HepG2 (cell line): ENCODE data around the gene SRRT. TPM values are rescaled to one million over a fixed set of nuclear protein-coding genes. Genes with fewer than 3 reads are reported as not detected.

Source experiments
- ATAC-seq: fragments of 200-7000 bp; cut with Tn5 transposase; 3 replicates; pipeline ENCODE4 v1.9.1; 2020; ENCODE audit warnings: mild to moderate bottlenecking, moderate library complexity
- BruUV-seq: library from RNA; stranded (reverse); fragments of 400-500 nt; replicated peaks from 2 replicates; lab custom pipeline; 2021; lab: Mats Ljungman, UMichigan
- CTCF ChIA-PET: fragments of 300-600 bp; formaldehyde crosslinking; extraction: SDS; loops from one replicate; lab custom pipeline; 2021; ENCODE audit warnings: low total read pairs, inconsistent platforms, low intra/inter-chr PET ratio; lab: Yijun Ruan, JAX
- POLR2A ChIA-PET: fragments of 350-600 bp; sonication (Branson Sonifier 250); formaldehyde crosslinking; loops from one replicate; lab custom pipeline; 2020; ENCODE audit warnings: antibody characterized with exemption, inconsistent platforms; lab: Yijun Ruan, JAX
- DNase-seq: peaks from one replicate; pipeline ENCODE4 v3.0.0-alpha.2; 2015; ENCODE audit warnings: low spot score
- FAIRE-seq: peaks from 3 replicates; lab custom pipeline; 2011; peaks lifted over from hg19 to GRCh38; lab: Jason Lieb, UNC
- H2AFZ ChIP-seq: one replicate; pipeline ENCODE4 v1.6.1; 2011; ENCODE audit warnings: low read length, inconsistent platforms
- H3K27ac ChIP-seq: fragments of 300-600 bp; 3 replicates; pipeline ENCODE4 v1.8.0; 2011; ENCODE audit warnings: mixed run types, mild to moderate bottlenecking, mixed read lengths, low read length, inconsistent platforms; ENCODE audit not compliant: insufficient read depth; ENCODE audit errors: extremely low read length
- H3K27me3 ChIP-seq, 2 experiments: fragments of 200-600 bp in 1 of 2; 2 replicates in 1 of 2; 3 replicates in 1 of 2; pipeline versions ENCODE4 v1.6.0 to v1.8.0; 2011; ENCODE audit warnings: low read length in 2 of 2, mild to moderate bottlenecking in 2 of 2, moderate library complexity in 2 of 2, inconsistent platforms in 1 of 2; ENCODE audit not compliant: insufficient read depth in 2 of 2, control insufficient read depth in 1 of 2
- H3K36me3 ChIP-seq, 2 experiments: fragments of 200-600 bp in 1 of 2; replicated peaks in 1 of 2; 2 replicates in 1 of 2; 3 replicates in 1 of 2; pipeline versions ENCODE4 v1.5.1 to v1.8.0; 2011; ENCODE audit warnings: low read length in 2 of 2, inconsistent platforms in 1 of 2; ENCODE audit not compliant: insufficient read depth in 2 of 2, control insufficient read depth in 1 of 2
- H3K4me1 ChIP-seq: 2 replicates; pipeline ENCODE4 v1.5.1; 2012; ENCODE audit warnings: low read length, inconsistent platforms; ENCODE audit not compliant: insufficient read depth
- H3K4me2 ChIP-seq: 2 replicates; pipeline ENCODE4 v1.6.0; 2011; ENCODE audit warnings: low read depth, low read length, inconsistent platforms
- H3K4me3 ChIP-seq, 3 experiments: fragments of 200-600 bp in 1 of 3; sonication (generic), shearing (Covaris generic) in 1 of 3; replicated peaks in 1 of 3; 2 replicates each; pipeline ENCODE4 v1.5.1; 2011 to 2016; ENCODE audit warnings: low read length in 3 of 3, inconsistent platforms in 2 of 3, low read depth in 2 of 3, mild to moderate bottlenecking in 2 of 3, control low read depth in 1 of 3, mixed read lengths in 1 of 3; ENCODE audit not compliant: insufficient read depth in 1 of 3
- H3K79me2 ChIP-seq: one replicate; pipeline ENCODE4 v1.6.1; 2011; ENCODE audit warnings: low read length, inconsistent platforms; ENCODE audit not compliant: insufficient read depth
- H3K9ac ChIP-seq: 2 replicates; pipeline ENCODE4 v1.6.0; 2011; ENCODE audit warnings: mild to moderate bottlenecking, low read depth, low read length, inconsistent platforms; ENCODE audit not compliant: insufficient read depth
- H3K9me3 ChIP-seq: 2 replicates; pipeline ENCODE4 v1.5.1; 2012; ENCODE audit warnings: mild to moderate bottlenecking, low read length
- H4K20me1 ChIP-seq: 2 replicates; pipeline ENCODE4 v1.6.0; 2011; ENCODE audit warnings: inconsistent platforms, mild to moderate bottlenecking, low read length, moderate library complexity; ENCODE audit not compliant: insufficient read depth
- AGO2 ChIP-seq: fragments of 200-400 bp; formaldehyde crosslinking; optimal IDR thresholded peaks from 2 replicates; pipeline ENCODE3; 2017; ENCODE audit warnings: mild to moderate bottlenecking, low read depth, low read length, moderate library complexity
- GMEB1 ChIP-seq: sonication (generic); formaldehyde crosslinking; IDR thresholded peaks from 2 replicates; pipeline ENCODE4 v1.5.1; 2020; ENCODE audit warnings: missing genetic modification reagents, mild to moderate bottlenecking, borderline replicate concordance
- POLR2A ChIP-seq, 2 experiments: IDR thresholded peaks; 2 replicates each; pipeline ENCODE4 v1.6.1; 2011; ENCODE audit warnings: low read depth in 2 of 2, low read length in 2 of 2, mild to moderate bottlenecking in 1 of 2, moderate library complexity in 1 of 2; ENCODE audit not compliant: insufficient read depth in 1 of 2
- POLR2G ChIP-seq: fragments of 200-400 bp; formaldehyde crosslinking; IDR thresholded peaks from 2 replicates; pipeline ENCODE4 v1.6.1; 2018; ENCODE audit warnings: mild to moderate bottlenecking, low read depth, low read length, moderate library complexity
- PTBP1 ChIP-seq: fragments of 200-400 bp; formaldehyde crosslinking; IDR thresholded peaks from 2 replicates; pipeline ENCODE4 v1.6.1; 2018; ENCODE audit warnings: low read length, low read depth; ENCODE audit not compliant: poor library complexity, severe bottlenecking
- RBFOX2 ChIP-seq: fragments of 200-400 bp; formaldehyde crosslinking; IDR thresholded peaks from 2 replicates; pipeline ENCODE4 v1.6.1; 2017; ENCODE audit warnings: low read depth, mild to moderate bottlenecking, low read length
- THAP7 ChIP-seq: sonication (generic); formaldehyde crosslinking; IDR thresholded peaks from 2 replicates; pipeline ENCODE4 v1.8.1; 2023; ENCODE audit warnings: mild to moderate bottlenecking, missing genetic modification reagents
- WGBS: methylation state at CpG from one replicate; pipeline ENCODE4 v1.1.6; 2017; ENCODE audit warnings: low lambda C conversion rate; 5-methylcytosine and 5-hydroxymethylcytosine counted together
- in situ Hi-C: cut with HindIII; loops from 2 replicates; pipeline ENCODE4 v1.10.0; 2017; ENCODE audit warnings: low pct_unique_long_range_greater_than_20kb; ENCODE audit not compliant: extremely low pct_ligation_motif_present
- intact Hi-C: fragments of 100-400 bp; cut with micrococcal nuclease; formaldehyde crosslinking; loops from one replicate; pipeline ENCODE4 v1.10.0; 2022; ENCODE audit not compliant: unreplicated experiment
- polyA plus RNA-seq, 8 experiments: library from polyadenylated mRNA; depleted of rRNA in 3 of 8; stranded (reverse) in 7 of 8; unstranded in 1 of 8; fragments of >200 nt; fragmentation: Illumina TruSeq in 4 of 8; extraction: Trizol in 4 of 8; gene quantifications; 2 replicates each; pipeline versions ENCODE4 v1.2.1 to v1.2.3, GENCODE V29; 2011 to 2016; ENCODE audit warnings: low read depth in 4 of 8, missing spikeins in 1 of 8, mixed read lengths in 1 of 8; ENCODE audit not compliant: insufficient read depth in 1 of 8
- total RNA-seq, 5 experiments: library from RNA; depleted of rRNA; stranded (reverse); fragments of >200 nt; fragmentation: Illumina TruSeq; extraction: Trizol; gene quantifications; 2 replicates each; pipeline ENCODE4 v1.2.3, GENCODE V29; 2016; ENCODE audit warnings: low read depth in 1 of 5

SRRT gene
- total and polyA plus RNA-seq, 2 of the 13 experiments (the other 11 are each of a cell fraction or from before 2014, with no cell fraction given) = 26.2 to 106 TPM

DNA sequence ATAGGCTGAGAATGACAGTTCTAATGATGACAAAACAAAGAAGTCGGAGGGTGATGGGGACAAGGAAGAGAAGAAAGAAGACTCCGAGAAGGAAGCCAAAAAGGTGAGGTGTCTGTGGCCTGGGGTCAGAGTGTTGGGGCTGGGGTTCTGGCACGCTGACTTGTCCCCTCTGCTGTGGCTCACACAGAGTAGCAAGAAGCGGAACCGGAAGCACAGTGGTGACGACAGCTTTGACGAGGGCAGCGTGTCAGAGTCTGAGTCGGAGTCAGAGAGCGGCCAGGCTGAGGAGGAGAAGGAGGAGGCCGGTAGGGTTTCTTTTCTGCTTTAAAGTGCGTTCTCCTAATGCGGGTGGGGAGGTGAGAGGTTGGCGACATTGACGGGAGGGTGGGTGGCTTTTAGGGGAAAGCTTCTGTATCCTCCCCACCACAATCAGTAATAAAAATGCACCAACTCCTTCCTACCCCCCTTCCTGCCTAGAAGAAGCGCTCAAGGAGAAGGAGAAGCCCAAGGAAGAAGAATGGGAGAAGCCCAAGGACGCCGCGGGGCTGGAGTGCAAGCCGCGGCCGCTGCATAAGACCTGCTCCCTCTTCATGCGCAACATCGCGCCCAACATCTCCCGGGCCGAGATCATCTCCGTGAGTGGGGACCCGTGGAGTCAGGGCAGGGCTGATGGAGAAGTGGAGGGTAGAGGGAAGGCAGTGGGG, 10.0 kb downstream of the SRRT start:
- in situ Hi-C loops = loop anchor here (25.0 kb wide), 1 partner anchor 402 kb away; no protein-coding TSS in a partner anchor
- Histone ChIP-seq H2AFZ (no peak overlapping the region), H3K27ac (no peak overlapping the region), H3K79me2 (peaks cover 19% of the 10 kb centered on the region), H3K36me3 (peaks cover 40 to 83% of the 10 kb centered on the region in 2 experiments), H4K20me1 (peaks cover 1% of the 10 kb centered on the region; the same call in 1 of the 2 replicates), H3K27me3 (no peaks in the 10 kb centered on the region), H3K4me3 (no peak overlapping the region), H3K4me2 (no peak overlapping the region), H3K9ac (no peak overlapping the region), H3K4me1 (peaks cover 44% of the 10 kb centered on the region), H3K9me3 (no peaks in the 10 kb centered on the region)
- DNase-seq (no peak), ATAC-seq (no peak), FAIRE-seq (no peak)
- BruUV-seq = TSS peak; percentile 43
- TF ChIP-seq PTBP1 (no peak), RBFOX2 (peak; percentile 36; the same call in 1 of the 2 replicates), THAP7 (no peak), GMEB1 (CRISPR knock-in tag) (no peak), AGO2 (peak; percentile 73), POLR2A (IDR thresholded peaks at IDR 0.05; ENCODE audit: insufficient read depth in 1 of 2, low read depth in 2 of 2, low read length in 2 of 2) (no peak), POLR2G (0 out of 2 replicates have a peak, but pooled peaks have one; percentile 14)
- ChIA-PET POLR2A (interaction anchor here (6.0 kb wide), 1 partner anchor 9 kb away, joined by 141 read pairs; the partner anchor contains the start of gene SRRT), CTCF (no interaction called here)
- intact Hi-C loops = no loop called here
- WGBS = 99% methylated on average over 28 of the region's 29 CpGs
